HepG2 (cell line): ENCODE measurements around the gene CDC14A. TPM values are rescaled to one million over a fixed set of nuclear protein-coding genes. Genes with fewer than 3 reads are reported as not detected.

Experiments
- ATF4 ChIP-seq, 2 experiments: fragments of 450-650 bp in 1 of 2; sonication (generic) in 1 of 2; formaldehyde crosslinking; IDR thresholded peaks; 2 replicates each; pipeline versions ENCODE4 v1.5.0 to v1.8.0; 2020 to 2022; ENCODE audit warnings: mild to moderate bottlenecking in 1 of 2, missing genetic modification reagents in 1 of 2
- BCL3 ChIP-seq: sonication (generic); formaldehyde crosslinking; IDR thresholded peaks from 2 replicates; pipeline ENCODE4 v1.5.1; 2020; ENCODE audit warnings: mild to moderate bottlenecking, missing genetic modification reagents, moderate library complexity
- CEBPG ChIP-seq: IDR thresholded peaks from 2 replicates; pipeline ENCODE4 v1.6.1; 2016
- FOXA1 ChIP-seq, 2 experiments: fragments of 450-650 bp in 1 of 2; sonication (generic) in 1 of 2; formaldehyde crosslinking in 1 of 2; IDR thresholded peaks; 2 replicates each; pipeline versions ENCODE4 v1.4.0 to v1.6.1; 2016 to 2020; ENCODE audit warnings: missing genetic modification reagents in 1 of 2
- FOXA3 ChIP-seq: IDR thresholded peaks from 2 replicates; pipeline ENCODE4 v1.6.1; 2016; ENCODE audit warnings: missing genetic modification reagents, missing compliant biosample characterization
- FOXP1 ChIP-seq, 2 experiments: fragments of 450-650 bp in 1 of 2; IDR thresholded peaks; 2 replicates each; pipeline ENCODE4 v1.6.1; 2017 to 2018; ENCODE audit warnings: antibody characterized with exemption in 1 of 2
- GABPA ChIP-seq, 2 experiments: IDR thresholded peaks; 2 replicates each; pipeline ENCODE4 v1.6.1; 2011 to 2016; ENCODE audit warnings: low read depth in 2 of 2, low read length in 1 of 2, missing biosample characterization in 1 of 2, missing genetic modification characterization in 1 of 2
- HOXA5 ChIP-seq: sonication (generic); formaldehyde crosslinking; IDR thresholded peaks from 2 replicates; pipeline ENCODE4 v1.4.0; 2020; ENCODE audit warnings: missing genetic modification reagents
- IKZF1 ChIP-seq: fragments of 450-650 bp; IDR thresholded peaks from 2 replicates; pipeline ENCODE4 v1.7.1; 2016
- MAFG ChIP-seq: sonication (generic); formaldehyde crosslinking; IDR thresholded peaks from 2 replicates; pipeline ENCODE4 v1.5.1; 2020; ENCODE audit warnings: mild to moderate bottlenecking, missing genetic modification reagents
- MBNL3 ChIP-seq: fragments of 250-450 bp; sonication (Bioruptor Pico); conservative IDR thresholded peaks from 2 replicates; pipeline ENCODE4 v1.8.0; 2022; ENCODE audit warnings: mild to moderate bottlenecking, inconsistent platforms
- MLXIP ChIP-seq: sonication (generic); formaldehyde crosslinking; IDR thresholded peaks from 2 replicates; pipeline ENCODE4 v1.9.0; 2021; ENCODE audit warnings: missing genetic modification reagents, borderline replicate concordance
- REL ChIP-seq: sonication (generic); formaldehyde crosslinking; conservative IDR thresholded peaks from 2 replicates; pipeline ENCODE4 v1.8.0; 2022; ENCODE audit warnings: mild to moderate bottlenecking, missing genetic modification reagents, moderate library complexity
- TFAP4 ChIP-seq: sonication (generic); IDR thresholded peaks from 2 replicates; pipeline ENCODE4 v1.6.1; 2016; ENCODE audit warnings: low read depth, borderline replicate concordance
- XBP1 ChIP-seq: sonication (generic); formaldehyde crosslinking; IDR thresholded peaks from 2 replicates; pipeline ENCODE4 v1.5.0; 2020; ENCODE audit warnings: missing genetic modification reagents
- ZFYVE20 ChIP-seq: sonication (generic); formaldehyde crosslinking; IDR thresholded peaks from 2 replicates; pipeline ENCODE4 v1.8.0; 2023; ENCODE audit warnings: low read depth, mild to moderate bottlenecking, moderate library complexity, missing genetic modification reagents, borderline replicate concordance
- ZNF143 ChIP-seq: sonication (generic); formaldehyde crosslinking; IDR thresholded peaks from 2 replicates; pipeline ENCODE4 v1.4.0; 2020; ENCODE audit warnings: missing genetic modification reagents
- ZNF232 ChIP-seq: sonication (generic); formaldehyde crosslinking; IDR thresholded peaks from 2 replicates; pipeline ENCODE4 v1.4.0; 2020; ENCODE audit warnings: missing genetic modification reagents, borderline replicate concordance
- ZNF3 ChIP-seq: IDR thresholded peaks from 2 replicates; pipeline ENCODE4 v1.7.0; 2017; ENCODE audit warnings: inconsistent platforms
- ZNF414 ChIP-seq: sonication (generic); formaldehyde crosslinking; IDR thresholded peaks from 2 replicates; pipeline ENCODE4 v1.5.0; 2020; ENCODE audit warnings: missing genetic modification reagents
- ZNF570 ChIP-seq: sonication (generic); formaldehyde crosslinking; IDR thresholded peaks from 2 replicates; pipeline ENCODE4 v1.4.0; 2020; ENCODE audit warnings: mild to moderate bottlenecking, missing genetic modification reagents, borderline replicate concordance
- ZNF747 ChIP-seq: sonication (generic); formaldehyde crosslinking; IDR thresholded peaks from 2 replicates; pipeline ENCODE4 v1.8.1; 2023; ENCODE audit warnings: missing genetic modification reagents, mild to moderate bottlenecking, borderline replicate concordance
- ZNF777 ChIP-seq: sonication (generic); formaldehyde crosslinking; IDR thresholded peaks from 2 replicates; pipeline ENCODE4 v1.4.0; 2020; ENCODE audit warnings: missing genetic modification reagents
- ZNF878 ChIP-seq: sonication (generic); formaldehyde crosslinking; IDR thresholded peaks from 2 replicates; pipeline ENCODE4 v1.8.1; 2023; ENCODE audit warnings: mild to moderate bottlenecking, missing genetic modification reagents, moderate library complexity
- polyA plus RNA-seq, 8 experiments: library from polyadenylated mRNA; depleted of rRNA in 3 of 8; stranded (reverse) in 7 of 8; unstranded in 1 of 8; fragments of >200 nt; fragmentation: Illumina TruSeq in 4 of 8; extraction: Trizol in 4 of 8; gene quantifications; 2 replicates each; pipeline versions ENCODE4 v1.2.1 to v1.2.3, GENCODE V29; 2011 to 2016; ENCODE audit warnings: low read depth in 4 of 8, missing spikeins in 1 of 8, mixed read lengths in 1 of 8; ENCODE audit not compliant: insufficient read depth in 1 of 8
- total RNA-seq, 5 experiments: library from RNA; depleted of rRNA; stranded (reverse); fragments of >200 nt; fragmentation: Illumina TruSeq; extraction: Trizol; gene quantifications; 2 replicates each; pipeline ENCODE4 v1.2.3, GENCODE V29; 2016; ENCODE audit warnings: low read depth in 1 of 5

Gene CDC14A
- total and polyA plus RNA-seq, 2 of the 13 experiments (the other 11 are each of a cell fraction or from before 2014, with no cell fraction given), result 2.8 to 4.9 TPM

GRCh38 chr1:100322436-100323211 is 29.7 kb upstream of the CDC14A start (continued):
- no peak for TF ChIP-seq ZNF232 (CRISPR knock-in tag)
- TF ChIP-seq MAFG, result no peak
- peak; percentile 32; the same call in 1 of the 2 replicates for TF ChIP-seq FOXA3 (CRISPR knock-in tag)
- TF ChIP-seq FOXP1 (IDR thresholded peaks at IDR 0.05), result no peak
- TF ChIP-seq FOXP1 (CRISPR knock-in tag; IDR thresholded peaks at IDR 0.05), result 0 out of 2 replicates have a peak, but pooled peaks have one; percentile 16
- TF ChIP-seq GABPA (IDR thresholded peaks at IDR 0.05; ENCODE audit: low read depth, low read length), result no peak
- TF ChIP-seq GABPA (CRISPR knock-in tag; IDR thresholded peaks at IDR 0.05; ENCODE audit: low read depth), result no peak
- no peak for TF ChIP-seq ZNF3 (CRISPR knock-in tag)
- TF ChIP-seq ZFYVE20 (CRISPR knock-in tag), result no peak
- peak; percentile 91 for TF ChIP-seq CEBPG (CRISPR knock-in tag)
- TF ChIP-seq ZNF143 (CRISPR knock-in tag), result no peak
- TF ChIP-seq REL (CRISPR knock-in tag), result no peak
- TF ChIP-seq HOXA5 (CRISPR knock-in tag), result no peak
- no peak for TF ChIP-seq XBP1 (CRISPR knock-in tag)
- no peak for TF ChIP-seq ZNF414
- TF ChIP-seq MBNL3 (CRISPR knock-in tag), result no peak
- TF ChIP-seq ZNF747 (CRISPR knock-in tag), result no peak
- TF ChIP-seq ZNF777 (CRISPR knock-in tag), result no peak
- TF ChIP-seq ATF4 (CRISPR knock-in tag; IDR thresholded peaks at IDR 0.05), result peak; percentile 88 to 98
- TF ChIP-seq FOXA1 (IDR thresholded peaks at IDR 0.05), result no peak
- peak; percentile 9; the same call in 1 of the 2 replicates for TF ChIP-seq FOXA1 (CRISPR knock-in tag; IDR thresholded peaks at IDR 0.05)
- no peak for TF ChIP-seq BCL3 (CRISPR knock-in tag)
- TF ChIP-seq MLXIP, result no peak
- no peak for TF ChIP-seq IKZF1
- no peak for TF ChIP-seq ZNF878 (CRISPR knock-in tag)
- no peak for TF ChIP-seq TFAP4
- no peak for TF ChIP-seq ZNF570 (CRISPR knock-in tag)
